HepG2 (cell line): ENCODE results near the gene CHST13. TPM values are rescaled to one million over a fixed set of nuclear protein-coding genes. Genes with fewer than 3 reads are reported as not detected.

Source experiments
- ARHGAP35 ChIP-seq: sonication (generic); formaldehyde crosslinking; IDR thresholded peaks from 2 replicates; pipeline ENCODE4 v1.9.0; 2022; ENCODE audit warnings: mild to moderate bottlenecking, inconsistent platforms, moderate library complexity, missing genetic modification reagents, borderline replicate concordance
- CC2D1A ChIP-seq: sonication (generic); formaldehyde crosslinking; IDR thresholded peaks from 2 replicates; pipeline ENCODE4 v1.8.1; 2023; ENCODE audit warnings: mild to moderate bottlenecking, missing genetic modification reagents
- FLYWCH1 ChIP-seq: sonication (generic); formaldehyde crosslinking; IDR thresholded peaks from 2 replicates; pipeline ENCODE4 v1.8.1; 2023; ENCODE audit warnings: mild to moderate bottlenecking, missing genetic modification reagents
- FOXC1 ChIP-seq: sonication (generic); formaldehyde crosslinking; IDR thresholded peaks from 2 replicates; pipeline ENCODE4 v1.8.0; 2022; ENCODE audit warnings: mild to moderate bottlenecking, missing genetic modification reagents, borderline replicate concordance
- FOXJ3 ChIP-seq: sonication (generic); formaldehyde crosslinking; IDR thresholded peaks from 2 replicates; pipeline ENCODE4 v1.4.0; 2020; ENCODE audit warnings: missing genetic modification reagents, mild to moderate bottlenecking, borderline replicate concordance
- HNRNPH1 ChIP-seq: fragments of 200-400 bp; formaldehyde crosslinking; optimal IDR thresholded peaks from 2 replicates; pipeline ENCODE3; 2017; ENCODE audit warnings: mild to moderate bottlenecking, low read depth, low read length
- HOXA9 ChIP-seq: sonication (generic); formaldehyde crosslinking; IDR thresholded peaks from 2 replicates; pipeline ENCODE4 v1.8.1; 2022; ENCODE audit warnings: missing genetic modification reagents, mild to moderate bottlenecking, moderate library complexity, borderline replicate concordance
- KMT2B ChIP-seq: IDR thresholded peaks from 2 replicates; pipeline ENCODE4 v1.6.1; 2016; ENCODE audit warnings: missing genetic modification reagents, missing compliant biosample characterization
- MED1 ChIP-seq: sonication (generic); formaldehyde crosslinking; IDR thresholded peaks from 2 replicates; pipeline ENCODE4 v1.4.0; 2020; ENCODE audit warnings: missing genetic modification reagents
- PATZ1 ChIP-seq: sonication (generic); formaldehyde crosslinking; IDR thresholded peaks from 2 replicates; pipeline ENCODE4 v1.4.0; 2020; ENCODE audit warnings: missing genetic modification reagents
- SNAPC2 ChIP-seq: sonication (generic); formaldehyde crosslinking; IDR thresholded peaks from 2 replicates; pipeline ENCODE4 v1.8.1; 2022; ENCODE audit warnings: mild to moderate bottlenecking, missing genetic modification reagents
- SOX5 ChIP-seq: IDR thresholded peaks from 2 replicates; pipeline ENCODE4 v1.6.1; 2016; ENCODE audit warnings: borderline replicate concordance
- SRSF4 ChIP-seq: fragments of 200-400 bp; formaldehyde crosslinking; IDR thresholded peaks from one replicate; pipeline ENCODE4 v1.6.1; 2018; ENCODE audit warnings: mild to moderate bottlenecking, low read depth, low read length, moderate library complexity; ENCODE audit not compliant: poor library complexity, severe bottlenecking
- TAF1 ChIP-seq: sonication (generic); formaldehyde crosslinking; IDR thresholded peaks from 2 replicates; pipeline ENCODE4 v1.4.0; 2020; ENCODE audit warnings: missing genetic modification reagents
- THAP7 ChIP-seq: sonication (generic); formaldehyde crosslinking; IDR thresholded peaks from 2 replicates; pipeline ENCODE4 v1.8.1; 2023; ENCODE audit warnings: mild to moderate bottlenecking, missing genetic modification reagents
- YEATS2 ChIP-seq: sonication (generic); formaldehyde crosslinking; IDR thresholded peaks from 2 replicates; pipeline ENCODE4 v1.4.0; 2020; ENCODE audit warnings: missing genetic modification reagents, borderline replicate concordance
- ZFP36L1 ChIP-seq: sonication (generic); formaldehyde crosslinking; IDR thresholded peaks from 2 replicates; pipeline ENCODE4 v1.8.0; 2022; ENCODE audit warnings: mild to moderate bottlenecking, missing genetic modification reagents, moderate library complexity
- ZNF138 ChIP-seq: sonication (generic); formaldehyde crosslinking; IDR thresholded peaks from 2 replicates; pipeline ENCODE4 v1.5.0; 2020; ENCODE audit warnings: mild to moderate bottlenecking, low read depth, missing genetic modification reagents
- ZNF276 ChIP-seq: sonication (generic); formaldehyde crosslinking; IDR thresholded peaks from 2 replicates; pipeline ENCODE4 v1.4.0; 2020; ENCODE audit warnings: mild to moderate bottlenecking, low read depth, missing genetic modification reagents
- ZNF513 ChIP-seq: sonication (generic); formaldehyde crosslinking; conservative IDR thresholded peaks from 2 replicates; pipeline ENCODE4 v1.5.0; 2020; ENCODE audit warnings: missing genetic modification reagents
- ZNF616 ChIP-seq: sonication (generic); formaldehyde crosslinking; IDR thresholded peaks from 2 replicates; pipeline ENCODE4 v1.5.0; 2020; ENCODE audit warnings: low read depth, mild to moderate bottlenecking, missing genetic modification reagents
- ZNF782 ChIP-seq: sonication (generic); formaldehyde crosslinking; IDR thresholded peaks from 2 replicates; pipeline ENCODE4 v1.4.0; 2020; ENCODE audit warnings: missing genetic modification reagents, mild to moderate bottlenecking, borderline replicate concordance
- polyA plus RNA-seq, 8 experiments: library from polyadenylated mRNA; depleted of rRNA in 3 of 8; stranded (reverse) in 7 of 8; unstranded in 1 of 8; fragments of >200 nt; fragmentation: Illumina TruSeq in 4 of 8; extraction: Trizol in 4 of 8; gene quantifications; 2 replicates each; pipeline versions ENCODE4 v1.2.1 to v1.2.3, GENCODE V29; 2011 to 2016; ENCODE audit warnings: low read depth in 4 of 8, missing spikeins in 1 of 8, mixed read lengths in 1 of 8; ENCODE audit not compliant: insufficient read depth in 1 of 8
- total RNA-seq, 5 experiments: library from RNA; depleted of rRNA; stranded (reverse); fragments of >200 nt; fragmentation: Illumina TruSeq; extraction: Trizol; gene quantifications; 2 replicates each; pipeline ENCODE4 v1.2.3, GENCODE V29; 2016; ENCODE audit warnings: low read depth in 1 of 5

The CHST13 gene
- total and polyA plus RNA-seq, 2 of the 13 experiments (the other 11 are each of a cell fraction or from before 2014, with no cell fraction given), result 32.0 to 43.1 TPM

GRCh38 chr3:126517291-126517951, 6.5 kb upstream of the CHST13 start, which contains the start of gene UROC1 (continued):
- TF ChIP-seq SRSF4 (no peak), HOXA9 (no peak), FOXJ3 (CRISPR knock-in tag) (no peak), ZNF782 (CRISPR knock-in tag) (no peak), SOX5 (peak; percentile 43; the same call in 1 of the 2 replicates), YEATS2 (CRISPR knock-in tag) (no peak), ARHGAP35 (peak; percentile 22; the same call in 1 of the 2 replicates), TAF1 (CRISPR knock-in tag) (peak; percentile 42; the same call in 1 of the 2 replicates), ZNF276 (CRISPR knock-in tag) (no peak), KMT2B (no peak), FLYWCH1 (no peak), CC2D1A (CRISPR knock-in tag) (no peak), SNAPC2 (CRISPR knock-in tag) (no peak), MED1 (CRISPR knock-in tag) (0 out of 2 replicates have a peak, but pooled peaks have one; percentile 32), HNRNPH1 (no peak), ZNF138 (CRISPR knock-in tag) (no peak), PATZ1 (CRISPR knock-in tag) (peak; percentile 71; the same call in 1 of the 2 replicates), THAP7 (CRISPR knock-in tag) (no peak), FOXC1 (CRISPR knock-in tag) (peak; percentile 59; the same call in 1 of the 2 replicates), ZFP36L1 (no peak), ZNF513 (CRISPR knock-in tag) (no peak), ZNF616 (no peak)
